CD4-positive, alpha-beta T cell treated with Interleukin-1 beta for 1 hour (primary cell): Measurements from ENCODE around the gene S1PR1.
"Not testable (repeated sequence)": the region's sequence is repeated elsewhere in the genome, so short reads cannot be mapped to it uniquely, and the experiment has no call there.

Experiments
- DNase-seq, 2 donors: peaks; one replicate each; pipeline ENCODE4 v3.0.0-alpha.2; 2020 to 2022

Gene S1PR1

DNA sequence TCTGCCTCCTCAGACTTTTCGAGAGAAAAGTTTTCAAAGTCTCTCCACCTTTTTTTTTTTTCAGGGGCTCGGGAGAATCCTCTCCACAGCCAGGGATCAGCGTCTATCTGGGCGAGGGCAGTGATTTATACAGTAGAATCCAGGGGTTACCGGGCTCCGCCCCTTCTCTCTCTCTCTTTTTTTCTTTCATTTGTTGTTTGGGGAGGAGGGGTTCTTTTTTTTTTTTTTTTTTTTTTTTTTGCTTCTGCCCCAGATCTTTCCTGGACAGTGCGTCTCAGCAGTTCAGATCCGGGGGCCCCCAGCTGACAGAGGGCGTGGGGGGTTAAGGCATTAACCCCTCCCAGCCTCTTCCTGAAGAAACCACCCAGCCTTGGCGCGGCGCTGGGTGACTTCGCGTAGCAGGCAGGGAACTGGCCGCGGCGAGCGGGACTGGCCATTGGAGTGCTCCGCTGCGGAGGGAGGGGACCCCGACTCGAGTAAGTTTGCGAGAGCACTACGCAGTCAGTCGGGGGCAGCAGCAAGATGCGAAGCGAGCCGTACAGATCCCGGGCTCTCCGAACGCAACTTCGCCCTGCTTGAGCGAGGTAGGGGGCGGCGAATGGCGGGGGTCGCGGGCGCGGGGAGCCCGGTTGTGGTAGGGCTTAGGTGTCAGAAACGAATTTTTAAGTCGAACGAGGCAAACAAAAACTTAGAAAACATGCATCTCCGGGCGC lies at the start of gene S1PR1:
TSS of gene S1PR1 (plus strand) at position 504 of the 713 bp plus-strand sequence. CDS start 1,966 bp downstream, outside the sequence.
- DNase-seq = peak; percentile 77 to 81

DNA sequence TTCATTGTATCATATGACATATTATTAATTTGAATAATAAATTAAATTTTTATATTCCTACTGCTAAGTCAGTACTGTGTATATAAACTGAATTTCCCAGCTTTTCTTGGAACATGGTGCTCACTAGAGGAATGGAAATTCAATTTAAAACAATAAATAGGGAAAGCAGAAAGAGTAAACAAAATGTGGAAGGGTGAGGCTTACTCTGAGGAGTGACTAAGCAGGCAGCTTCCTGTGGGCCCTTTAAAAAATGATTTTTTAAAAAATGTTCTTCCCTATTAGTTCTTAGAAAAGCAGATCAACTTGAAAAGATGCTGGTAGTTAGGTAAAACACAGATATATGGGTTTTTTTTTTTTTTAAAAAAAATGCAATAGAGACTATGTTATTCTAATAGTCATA lies 49.5 kb upstream of the S1PR1 start:
- no peak for DNase-seq

DNA sequence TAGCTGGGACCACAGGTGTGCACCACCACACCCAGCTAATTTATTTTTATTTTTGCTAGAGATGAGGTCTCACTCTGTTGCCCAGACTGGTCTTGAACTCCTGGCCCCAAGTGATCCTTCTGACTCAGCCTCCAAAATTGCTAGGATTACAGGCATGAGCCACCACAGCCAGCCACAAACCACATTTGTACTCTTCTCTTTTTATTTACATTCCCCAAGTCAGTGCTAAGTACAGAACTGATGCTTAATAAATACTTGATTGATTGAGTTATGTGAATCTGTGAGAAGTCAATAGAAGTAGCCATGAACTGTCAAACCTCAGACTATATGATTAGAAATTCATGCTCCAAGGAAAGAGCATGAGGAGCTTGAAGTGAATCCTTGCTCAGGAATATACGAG lies 48.5 kb upstream of the S1PR1 start:
- DNase-seq = no peak

DNA sequence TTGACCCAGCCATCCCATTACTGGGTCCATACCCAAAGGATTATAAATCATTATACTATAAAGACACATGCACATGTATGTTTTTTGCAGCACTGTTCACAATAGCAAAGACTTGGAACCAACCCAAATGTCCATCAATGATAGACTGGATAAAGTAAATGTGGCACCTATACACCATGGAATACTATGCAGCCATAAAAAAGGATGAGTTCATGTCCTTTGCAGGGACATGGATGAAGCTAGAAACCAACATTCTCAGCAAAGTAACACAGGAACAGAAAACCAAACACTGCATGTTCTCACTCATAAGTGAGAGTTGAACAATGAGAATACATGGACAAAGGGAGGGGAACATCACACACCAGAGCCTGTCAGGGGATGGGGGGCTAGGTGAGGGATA lies 47.9 kb upstream of the S1PR1 start:
- DNase-seq = not testable (repeated sequence)

DNA sequence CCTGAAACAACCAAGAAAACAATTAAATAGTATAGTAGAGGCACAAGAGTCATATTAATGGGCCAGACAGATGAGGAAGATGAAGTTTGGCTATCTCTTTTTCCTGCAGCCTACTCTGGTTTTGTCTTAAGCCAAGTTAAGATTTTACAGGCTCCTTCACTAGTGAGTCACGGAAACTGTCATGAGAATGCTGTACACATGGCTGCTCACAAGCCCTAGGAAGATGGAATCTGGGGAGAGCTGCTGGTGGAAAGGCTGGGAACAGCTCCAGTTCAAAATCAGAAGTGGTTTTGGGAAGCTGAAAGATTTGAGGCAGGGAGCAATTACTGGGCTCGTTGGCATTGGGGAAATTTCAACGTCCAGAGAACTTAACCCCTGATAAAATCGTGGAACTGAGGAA lies 46.4 kb upstream of the S1PR1 start:
- no peak for DNase-seq

DNA sequence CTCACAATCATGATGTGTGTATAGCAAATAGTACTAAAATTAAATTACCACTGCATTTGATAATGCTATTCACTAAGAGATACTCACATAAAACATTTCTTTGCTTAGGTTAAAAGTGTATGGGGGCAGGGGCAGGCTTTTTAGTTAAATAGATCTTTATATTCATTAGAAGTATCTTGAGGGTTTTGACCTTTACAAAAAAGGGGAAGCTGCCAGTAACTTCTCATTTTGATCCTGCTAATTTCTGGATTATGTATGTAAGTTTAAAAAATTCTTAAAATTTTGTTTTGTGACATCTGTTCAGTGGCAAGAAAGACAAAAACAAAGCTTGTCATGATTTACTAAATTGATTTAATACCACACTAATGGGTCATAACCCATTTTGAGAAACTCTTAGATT lies 45.8 kb upstream of the S1PR1 start:
- DNase-seq = no peak

DNA sequence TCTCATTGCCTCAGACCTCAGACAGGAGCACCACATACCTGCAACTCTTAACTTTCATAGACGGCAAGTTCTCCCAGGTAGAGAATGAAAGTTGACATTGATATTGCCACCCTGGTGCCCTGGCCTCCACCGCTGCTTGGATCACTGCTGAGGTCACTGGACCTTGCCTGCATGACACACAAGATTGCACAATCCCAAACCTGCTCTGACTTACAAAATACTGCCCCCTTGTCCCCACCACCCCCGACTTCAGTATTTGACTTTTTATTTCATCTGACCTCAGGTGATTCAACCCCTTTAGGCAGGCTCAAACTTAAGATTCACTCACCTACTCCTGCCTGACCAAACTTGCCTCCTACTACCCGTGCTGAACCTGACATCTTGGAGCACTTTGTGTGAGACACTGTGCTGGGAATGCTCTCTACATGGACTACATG lies 43.1 kb upstream of the S1PR1 start:
- peak in 1 of 2 donors; percentile 2 for DNase-seq

DNA sequence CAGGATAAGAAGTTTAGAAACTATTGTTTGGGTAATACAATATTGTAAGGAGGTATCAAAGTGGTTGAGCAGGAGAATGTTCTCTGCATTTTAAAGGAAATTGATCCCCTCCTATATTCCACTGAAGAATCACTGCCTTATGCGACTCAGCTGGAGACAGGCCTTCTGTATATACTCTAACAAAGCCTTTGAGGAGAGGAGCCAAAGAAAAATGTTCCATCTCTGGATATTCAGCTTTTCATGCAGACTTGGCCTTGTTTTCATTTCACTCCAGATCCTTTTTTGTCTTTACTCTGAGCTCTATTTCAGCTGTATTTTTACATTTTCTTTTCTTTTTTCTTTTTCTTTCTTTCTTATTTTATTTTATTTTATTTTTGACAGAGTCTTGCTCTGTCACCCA lies 42.1 kb upstream of the S1PR1 start:
- no peak for DNase-seq

DNA sequence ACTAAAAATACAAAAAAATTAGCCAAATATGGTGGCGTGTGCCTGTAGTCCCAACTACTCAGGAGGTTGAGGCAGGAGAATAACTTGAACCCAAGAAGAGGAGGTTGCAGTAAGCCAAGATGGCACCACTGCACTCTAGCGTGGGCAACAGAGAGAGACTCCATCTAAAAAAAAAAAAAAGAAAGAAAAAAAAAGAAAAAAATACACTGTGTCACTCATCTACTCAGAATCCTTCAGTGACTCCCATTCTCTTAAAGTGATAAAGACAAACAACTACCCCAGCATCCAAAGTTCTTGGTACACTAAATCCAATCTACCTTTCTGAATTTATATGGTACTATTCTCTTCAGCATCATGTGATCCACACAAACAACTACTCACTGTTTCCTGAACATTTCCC lies 40.2 kb upstream of the S1PR1 start:
- no peak for DNase-seq

DNA sequence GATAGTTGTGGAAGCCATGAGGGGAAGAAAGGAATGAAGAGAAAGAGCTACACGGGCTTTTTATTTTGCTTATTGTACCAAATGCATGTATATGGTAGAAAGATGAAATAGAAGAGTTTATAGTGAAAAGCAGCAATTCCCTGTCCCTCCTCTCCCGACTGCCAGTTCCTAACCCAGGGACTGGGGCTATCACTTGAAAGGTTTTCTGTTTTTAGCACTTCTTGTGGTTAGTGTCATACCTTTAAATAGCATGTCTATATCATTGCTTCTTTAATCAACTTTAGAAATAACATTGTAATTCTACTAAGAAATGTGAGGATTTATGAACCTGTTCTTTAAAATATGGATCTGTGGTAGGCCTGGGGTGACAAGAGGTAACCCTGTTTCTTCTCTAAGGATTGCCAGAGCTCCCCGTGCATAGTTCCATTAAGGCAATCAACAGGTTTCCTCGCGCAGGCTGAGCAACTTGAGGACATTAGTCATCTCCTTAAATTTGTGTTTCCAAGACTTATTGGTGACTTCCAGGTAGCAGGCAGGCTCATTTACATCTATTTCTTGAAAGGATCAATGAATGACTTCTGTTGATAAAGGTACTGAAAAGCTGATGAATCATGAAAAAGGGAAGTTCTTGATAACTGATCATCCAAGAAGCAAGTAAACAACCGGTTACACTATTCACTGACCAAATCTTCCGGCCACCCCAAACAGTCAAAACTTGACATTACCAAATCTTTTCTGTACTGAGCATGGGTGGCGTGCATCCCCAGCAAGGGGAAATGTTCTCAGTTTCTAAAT lies 37.8 kb upstream of the S1PR1 start:
- no peak for DNase-seq

DNA sequence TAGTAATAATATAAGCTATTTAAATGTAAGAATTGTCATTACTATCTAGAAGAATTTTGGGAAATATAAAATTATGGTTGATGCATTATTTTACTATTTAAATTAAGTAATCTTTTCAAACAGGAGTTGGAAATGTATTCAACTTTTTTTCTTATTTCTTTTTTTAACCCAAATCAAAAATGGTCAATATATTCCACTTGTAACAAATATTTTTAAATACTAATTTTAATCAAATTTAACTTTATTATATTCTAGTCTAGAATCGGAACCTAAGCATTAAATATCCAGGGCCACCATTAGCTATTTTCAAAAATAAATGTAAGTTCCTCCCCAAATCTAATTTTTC lies 37.2 kb upstream of the S1PR1 start:
- DNase-seq = no peak

DNA sequence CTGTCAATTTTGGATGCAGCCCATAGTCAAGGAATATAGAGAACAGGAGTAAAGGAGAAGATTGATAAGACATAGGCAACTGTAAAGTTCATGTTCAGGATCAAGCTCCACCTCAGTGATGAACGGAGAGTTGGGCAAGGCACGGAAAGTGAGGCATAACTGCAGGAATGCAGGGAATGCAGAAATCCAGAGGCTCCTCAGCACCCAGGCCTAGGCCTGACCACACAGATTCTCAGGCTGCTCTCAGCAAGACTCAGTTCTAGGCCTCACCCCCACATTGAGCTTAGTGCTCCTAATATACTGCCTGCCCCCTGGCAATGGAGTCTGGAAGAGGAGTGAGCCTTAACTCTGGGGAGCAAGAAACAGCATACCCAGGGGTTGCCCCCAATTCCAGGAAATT lies 36.3 kb upstream of the S1PR1 start:
- DNase-seq = no peak

DNA sequence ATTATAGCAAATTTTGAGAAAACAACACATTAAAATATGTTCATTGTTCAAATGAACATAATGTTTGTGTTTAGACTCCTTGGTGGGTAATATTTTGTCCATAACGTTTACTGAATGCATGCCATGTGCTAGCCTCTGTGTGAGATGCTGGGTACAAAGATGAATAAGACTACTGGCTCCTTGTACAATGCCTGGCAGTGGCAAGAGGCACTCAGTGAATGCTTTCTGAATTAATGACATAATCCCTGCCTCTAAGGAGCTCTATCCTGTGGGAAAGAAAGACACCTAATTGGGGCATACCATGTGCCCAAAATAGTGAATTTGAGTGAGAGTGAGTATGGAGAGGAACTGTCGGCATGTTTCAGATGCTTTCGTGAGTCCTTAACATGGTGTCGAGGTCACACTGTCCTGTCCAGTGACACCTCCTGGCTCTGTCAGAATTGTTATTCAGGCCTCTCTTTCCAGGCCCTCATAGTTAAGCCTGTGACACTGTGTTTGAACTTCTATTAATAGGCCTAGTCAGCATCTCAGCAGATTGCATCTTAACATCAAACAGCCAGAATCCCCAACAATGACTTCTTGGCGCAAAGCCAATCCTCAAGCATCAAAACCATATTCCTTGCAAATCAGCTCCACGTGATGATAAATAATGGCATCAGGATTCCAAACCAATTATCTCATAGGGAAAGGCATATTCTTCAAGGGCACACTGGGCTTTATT lies 32.8 kb upstream of the S1PR1 start:
- DNase-seq = no peak

DNA sequence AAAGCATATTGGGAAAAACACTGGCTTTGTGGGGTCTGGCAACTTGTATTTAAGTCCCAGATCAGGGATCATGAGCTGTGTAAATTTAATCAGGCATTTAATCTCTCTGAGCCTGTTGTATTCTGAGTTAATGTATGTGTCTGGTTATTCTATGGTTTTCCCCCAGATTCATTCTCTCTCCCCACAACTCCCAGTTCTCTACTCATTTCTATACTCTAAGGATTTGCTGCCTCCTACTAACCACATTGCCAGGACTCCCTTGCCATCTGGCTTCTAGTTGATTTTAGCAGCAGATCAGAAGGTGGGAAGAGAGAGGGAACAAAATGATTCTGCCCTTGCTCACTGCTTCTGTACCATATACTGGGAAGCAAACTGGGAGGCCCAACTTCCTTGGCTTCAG lies 31.4 kb upstream of the S1PR1 start:
- no peak for DNase-seq

DNA sequence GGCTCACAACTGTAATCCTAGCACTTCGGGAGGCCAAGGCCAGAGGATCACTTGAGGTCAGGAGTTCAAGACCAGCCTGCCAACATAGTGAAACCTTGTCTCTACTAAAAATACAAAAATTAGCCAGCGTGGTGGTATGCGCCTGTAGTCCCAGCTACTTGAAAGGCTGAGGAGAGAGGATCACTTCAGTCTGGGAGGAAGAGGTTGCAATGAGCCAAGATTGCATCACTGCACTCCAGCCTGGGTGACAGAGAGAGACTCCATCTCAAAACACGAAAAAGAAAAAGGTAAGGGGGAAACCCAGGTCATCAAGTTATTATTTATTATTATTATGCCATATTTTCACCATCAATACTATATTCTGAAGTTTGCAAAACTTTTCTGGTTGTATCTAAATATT lies 30.7 kb upstream of the S1PR1 start:
- DNase-seq = not testable (repeated sequence)

DNA sequence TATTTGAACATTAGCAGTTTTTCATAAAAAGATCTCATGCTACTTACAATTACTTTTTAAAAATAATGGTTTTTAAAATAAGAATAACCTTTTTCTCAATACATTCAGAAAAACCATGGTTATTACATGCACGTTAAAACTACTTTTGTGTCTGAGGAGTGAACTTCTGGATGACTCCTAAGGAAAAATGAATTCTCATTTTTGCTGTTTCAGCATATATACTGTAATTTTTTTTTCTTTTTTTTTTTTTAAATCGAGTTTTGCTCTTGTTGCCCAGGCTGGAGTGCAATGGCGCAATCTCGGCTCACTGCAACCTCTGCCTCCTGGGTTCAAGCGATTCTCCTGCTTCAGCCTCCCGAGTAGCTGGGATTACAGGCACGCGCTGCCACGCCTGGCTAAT lies 29.5 kb upstream of the S1PR1 start:
- not testable (repeated sequence) for DNase-seq

DNA sequence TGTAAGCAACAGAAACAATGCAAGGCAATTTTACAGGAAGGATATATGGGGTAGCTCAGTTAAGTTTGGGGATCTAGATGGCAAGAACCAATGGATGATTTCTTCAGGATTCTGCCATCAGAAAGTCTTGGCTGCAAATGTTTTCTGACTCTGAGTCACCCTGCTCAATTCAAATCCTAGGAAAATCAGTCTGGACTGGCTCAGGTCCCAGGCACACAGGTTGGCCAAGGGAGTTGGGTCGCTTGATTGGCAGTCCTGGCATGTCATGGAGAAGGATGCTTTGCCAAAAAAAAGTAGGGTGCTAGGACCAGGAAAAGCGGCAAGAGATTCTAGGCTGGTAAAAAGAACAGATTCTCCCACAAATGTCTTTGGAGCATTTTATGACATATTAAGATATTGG lies 28.9 kb upstream of the S1PR1 start:
- no peak for DNase-seq

DNA sequence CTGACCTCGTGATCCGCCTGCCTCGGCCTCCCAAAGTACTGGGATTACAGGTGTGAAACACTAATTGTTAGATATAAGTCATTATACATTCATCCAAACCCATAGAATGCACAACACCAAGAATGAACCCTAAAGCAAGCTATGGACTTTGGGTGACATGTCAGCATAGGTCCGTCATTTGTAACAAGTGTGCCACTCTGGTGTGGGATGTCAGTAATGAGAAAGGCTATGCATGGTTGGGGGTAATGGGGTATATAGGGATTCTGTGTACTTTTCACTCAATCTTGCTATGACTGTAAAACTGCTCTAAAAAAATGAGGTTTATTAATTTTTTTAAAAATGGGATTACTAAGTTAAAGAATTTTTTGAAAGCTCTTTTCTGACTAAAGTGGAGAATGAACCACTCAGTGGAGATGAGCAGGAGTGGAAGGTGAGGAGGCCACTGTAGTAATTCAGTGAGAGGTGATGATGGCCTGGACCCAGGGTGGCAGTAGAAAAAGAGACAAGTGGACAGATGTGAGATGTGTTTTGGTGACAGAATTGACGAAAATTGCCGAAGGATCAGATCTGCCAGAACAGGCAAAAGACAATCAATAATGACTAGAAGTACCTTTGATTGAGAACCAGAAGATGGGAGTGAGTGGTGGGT lies 21.3 kb upstream of the S1PR1 start:
- DNase-seq = no peak

DNA sequence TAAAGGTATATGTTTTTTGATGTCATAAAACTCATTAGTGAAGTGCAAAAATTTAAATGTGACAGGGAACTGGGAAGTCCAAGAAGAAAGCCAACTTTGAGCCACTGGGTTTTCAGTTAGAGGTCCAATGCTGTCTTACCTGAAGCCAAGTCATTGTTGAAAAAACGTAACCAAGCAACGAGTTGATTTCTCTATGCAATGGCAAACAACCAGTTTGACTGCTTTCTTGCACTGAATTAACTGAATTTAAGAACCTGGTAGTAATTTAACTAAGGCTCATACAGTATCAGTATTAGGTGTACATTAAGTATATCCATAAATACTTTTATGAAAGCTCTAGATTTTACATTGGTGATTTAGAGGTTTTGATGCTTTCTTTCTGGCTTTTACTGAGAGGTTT lies 20.2 kb upstream of the S1PR1 start:
- no peak for DNase-seq

DNA sequence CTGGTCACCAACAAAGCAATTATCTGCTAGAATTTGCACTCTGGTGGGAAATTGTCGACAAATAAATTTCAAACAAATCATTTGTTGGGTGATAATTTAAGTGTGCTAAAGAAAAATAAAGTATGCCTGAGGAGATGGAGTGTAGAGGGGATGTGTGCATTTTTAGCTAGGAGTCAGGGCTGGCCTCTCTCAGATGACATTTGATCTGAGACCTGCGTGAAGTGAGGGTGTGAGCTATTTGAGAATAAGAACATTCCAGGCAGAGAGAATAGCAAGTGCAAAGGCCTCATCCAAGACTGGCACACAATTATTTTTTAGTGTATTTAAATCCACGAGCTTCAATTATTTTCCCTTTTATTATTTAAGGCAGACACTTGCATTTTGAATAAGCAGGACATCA lies 19.7 kb upstream of the S1PR1 start:
- DNase-seq = no peak

DNA sequence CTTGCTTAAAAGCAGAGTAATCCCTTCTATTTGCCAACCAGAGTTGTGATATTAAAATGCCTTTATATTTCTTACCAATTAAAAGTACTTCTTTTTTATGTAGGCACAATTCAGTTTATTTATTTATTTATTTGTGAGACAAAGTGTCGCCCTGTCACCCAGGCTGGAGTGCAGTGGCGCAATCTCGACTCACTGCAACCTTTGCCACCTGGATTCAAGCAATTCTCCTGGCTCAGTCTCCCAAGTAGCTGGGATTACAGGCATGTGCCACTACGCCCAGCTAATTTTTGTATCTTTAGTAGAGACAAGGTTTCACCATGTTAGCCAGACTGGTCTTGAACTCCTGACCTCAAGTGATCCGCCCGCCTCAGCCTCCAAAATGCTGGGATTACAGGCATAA lies 17.9 kb upstream of the S1PR1 start:
- DNase-seq = not testable (repeated sequence)

DNA sequence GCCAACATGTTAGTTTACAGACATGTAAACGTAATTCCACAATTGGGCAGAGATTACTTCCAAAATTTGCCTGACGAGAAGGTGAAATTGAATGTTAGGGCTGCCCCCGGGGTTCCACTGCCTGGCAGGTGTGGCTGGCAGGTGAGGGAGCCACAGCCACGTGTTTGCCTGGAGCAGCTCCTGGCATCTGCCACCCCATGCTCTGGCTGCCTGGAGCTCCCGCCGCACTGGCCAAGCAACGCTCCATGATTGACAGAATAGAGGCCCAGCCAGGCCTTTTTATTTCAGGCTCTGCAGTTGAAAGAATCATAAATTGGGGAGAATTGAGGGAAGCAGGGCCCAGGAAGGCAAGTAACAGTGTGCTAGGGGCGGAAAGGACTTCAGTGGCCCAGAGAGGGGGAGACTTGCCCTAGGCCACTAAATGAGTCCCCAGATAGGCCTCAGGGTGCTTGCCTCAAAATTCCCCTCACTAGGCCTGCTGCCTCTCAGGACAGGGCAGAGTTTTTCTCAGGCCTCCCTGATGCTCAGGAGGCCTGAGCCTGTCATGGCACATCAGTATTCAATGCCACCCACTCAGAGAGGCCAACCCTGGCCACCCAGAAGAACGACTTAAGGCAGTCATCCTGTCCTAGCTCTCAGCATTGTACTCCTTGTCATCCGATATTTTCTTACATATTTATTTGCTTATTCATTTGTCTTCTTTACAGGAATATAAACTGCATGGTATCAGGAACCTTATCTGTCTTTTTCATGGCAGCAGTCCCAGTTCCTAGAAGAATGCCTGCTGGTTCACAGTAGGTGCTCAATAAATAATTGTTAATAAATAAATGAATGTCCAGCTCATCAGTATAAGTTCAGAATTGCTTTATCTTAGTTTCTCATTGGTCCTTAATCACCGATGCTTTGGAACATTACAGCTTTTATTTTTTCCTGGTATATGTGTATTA lies 16.6 kb upstream of the S1PR1 start:
- DNase-seq = no peak
